EH (cell line): Measurements from ENCODE around the gene LDLRAD4.
"Not testable (repeated sequence)": the region's sequence is repeated elsewhere in the genome, so short reads cannot be mapped to it uniquely, and the experiment has no call there.

Experiments used
- DNase-seq: peaks from one replicate; pipeline ENCODE4 v3.0.0-alpha.2; 2015; ENCODE audit warnings: low read depth

LDLRAD4 gene

GRCh38 chr18:13681701-13682100, 463.1 kb downstream of the LDLRAD4 start:
- no peak for DNase-seq

GRCh38 chr18:13684546-13684945, 466.0 kb downstream of the LDLRAD4 start:
- no peak for DNase-seq

- no peak for DNase-seq
These were observed 469.9 kb downstream of the LDLRAD4 start for GRCh38 chr18:13688191-13689136.

DNA sequence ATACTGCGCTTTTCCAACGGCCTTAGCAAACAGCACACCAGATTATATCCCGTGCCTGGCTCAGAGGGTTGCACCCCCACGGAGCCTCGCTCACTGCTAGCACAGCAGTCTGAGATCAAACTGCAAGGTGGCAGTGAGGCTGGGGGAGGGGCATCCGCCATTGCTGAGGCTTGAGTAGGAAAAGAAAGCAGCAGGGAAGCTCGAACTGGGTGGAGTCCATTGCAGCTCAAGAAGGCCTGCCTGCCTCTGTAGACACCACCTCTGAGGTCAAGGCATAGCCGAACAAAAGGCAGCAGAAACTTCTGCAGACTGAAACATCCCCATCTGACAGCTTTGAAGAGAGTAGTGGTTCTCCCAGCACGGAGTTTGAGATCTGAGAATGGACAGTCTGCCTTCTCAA, 471.5 kb downstream of the LDLRAD4 start:
- DNase-seq, result not testable (repeated sequence)

DNA sequence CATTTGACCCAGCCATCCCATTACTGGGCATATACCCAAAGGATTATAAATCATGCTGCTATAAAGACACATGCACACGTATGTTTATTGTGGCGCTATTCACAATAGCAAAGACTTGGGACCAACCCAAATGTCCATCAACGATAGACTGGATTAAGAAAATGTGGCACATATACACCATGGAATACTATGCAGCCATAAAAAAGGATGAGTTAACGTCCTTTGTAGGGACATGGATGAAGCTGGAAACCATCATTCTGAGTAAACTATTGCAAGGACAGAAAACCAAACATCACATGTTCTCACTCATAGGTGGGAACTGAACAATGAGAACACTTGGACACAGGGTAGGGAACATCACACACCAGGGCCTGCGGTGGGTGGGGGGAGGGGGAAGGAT, 476.8 kb downstream of the LDLRAD4 start:
- not testable (repeated sequence) for DNase-seq

GRCh38 chr18:13696961-13697360, 478.4 kb downstream of the LDLRAD4 start:
- DNase-seq, result no peak

- no peak for DNase-seq
These were observed 481.6 kb downstream of the LDLRAD4 start for GRCh38 chr18:13700153-13700552.
